CD4-positive, CD25-positive, alpha-beta regulatory T cell (primary cell): Measurements from ENCODE around the gene CACNA1G. TPM values are rescaled to one million over a fixed set of nuclear protein-coding genes. Genes with fewer than 3 reads are reported as not detected.

ENCODE experiments used
- ATAC-seq, 2 donors: fragments of 150-1000 bp; cut with Tn5 transposase; one replicate each; pipeline ENCODE4 v1.10.0; 2021; ENCODE audit warnings: low read depth in 2 of 2, moderate number of reproducible peaks in 2 of 2, moderate library complexity in 1 of 2
- DNase-seq, 3 donors: peaks; one replicate each; pipeline versions ENCODE4 v3.0.0 to v3.0.0-alpha.2; 2012 to 2022; ENCODE audit warnings: mixed read lengths in 1 of 3
- H3K27ac ChIP-seq: one replicate; pipeline ENCODE4 v1.7.0; 2013; ENCODE audit warnings: mild to moderate bottlenecking, low read length; ENCODE audit not compliant: insufficient read depth, poor library complexity, severe bottlenecking
- H3K27me3 ChIP-seq: one replicate; pipeline ENCODE4 v1.7.0; 2013; ENCODE audit warnings: low read length; ENCODE audit not compliant: control insufficient read depth, insufficient read depth
- H3K36me3 ChIP-seq: one replicate; pipeline ENCODE4 v1.7.0; 2013; ENCODE audit warnings: mild to moderate bottlenecking, low read length, moderate library complexity; ENCODE audit not compliant: control insufficient read depth, insufficient read depth
- H3K4me1 ChIP-seq: 2 replicates; pipeline ENCODE4 v1.7.0; 2013; ENCODE audit warnings: mild to moderate bottlenecking, low read length; ENCODE audit not compliant: insufficient read depth, control insufficient read depth, poor library complexity, severe bottlenecking
- H3K4me3 ChIP-seq: one replicate; pipeline ENCODE4 v1.7.0; 2013; ENCODE audit warnings: low read depth, mild to moderate bottlenecking, low read length, moderate library complexity
- H3K9me3 ChIP-seq, 2 experiments: 1 replicate in 1 of 2; 2 replicates in 1 of 2; pipeline ENCODE4 v1.7.0; 2013; ENCODE audit warnings: low read length in 2 of 2, mild to moderate bottlenecking in 1 of 2, moderate library complexity in 1 of 2; ENCODE audit not compliant: control insufficient read depth in 2 of 2
- H3K27ac Mint-ChIP-seq, 3 donors: one replicate each; pipeline ENCODE4 v1.8.0; 2020 to 2022; ENCODE audit warnings: mild to moderate bottlenecking in 3 of 3, mixed read lengths in 3 of 3, moderate library complexity in 2 of 3
- H3K27me3 Mint-ChIP-seq: one replicate; pipeline ENCODE4 v1.8.0; 2022; ENCODE audit warnings: mild to moderate bottlenecking, mixed read lengths
- H3K36me3 Mint-ChIP-seq: one replicate; pipeline ENCODE4 v1.8.0; 2020; ENCODE audit warnings: mixed read lengths
- H3K4me1 Mint-ChIP-seq, 4 donors: one replicate each; pipeline ENCODE4 v1.8.0; 2020 to 2022; ENCODE audit warnings: mixed read lengths in 4 of 4, mild to moderate bottlenecking in 1 of 4
- H3K4me3 Mint-ChIP-seq, 4 donors: one replicate each; pipeline ENCODE4 v1.8.0; 2020 to 2022; ENCODE audit warnings: mild to moderate bottlenecking in 4 of 4, mixed read lengths in 4 of 4, moderate library complexity in 3 of 4
- H3K9me3 Mint-ChIP-seq, 7 donors: one replicate each; pipeline ENCODE4 v1.8.0; 2020 to 2022; ENCODE audit warnings: mixed read lengths in 7 of 7, mild to moderate bottlenecking in 3 of 7, moderate library complexity in 2 of 7
- polyA plus RNA-seq, 4 donors: library from polyadenylated mRNA; unstranded; fragments of 300-500 nt; fragmentation: Illumina TruSeq; gene quantifications; one replicate each; pipeline ENCODE4 v1.2.3, GENCODE V29; 2021
- total RNA-seq: library from RNA; stranded (reverse); gene quantifications from one replicate; pipeline ENCODE4 v1.2.3, GENCODE V29; 2022

Gene CACNA1G
- total and polyA plus RNA-seq, 5 donors from 2014 or later = 0.05 TPM; not detected in 4

- Histone ChIP-seq H3K36me3 (no peaks in the 10 kb centered on the region), H3K27me3 (peaks cover 30% of the 10 kb centered on the region), H3K27ac (no peak overlapping the region), H3K4me3 (no peak overlapping the region), H3K4me1 (peaks cover 4% of the 10 kb centered on the region), H3K9me3 (no peaks in the 10 kb centered on the region)
- H3K9me3 Mint-ChIP-seq = peaks cover 0 to 2% (median 0%) of the 10 kb centered on the region in 7 donors
- ATAC-seq (no peak), DNase-seq (no peak)
- H3K27me3 Mint-ChIP-seq = peaks cover 70% of the 10 kb centered on the region
- H3K4me3 Mint-ChIP-seq = no peak overlapping the region
- H3K36me3 Mint-ChIP-seq = no peaks in the 10 kb centered on the region
- H3K27ac Mint-ChIP-seq = no peak overlapping the region
- peaks cover 0 to 5% (median 0%) of the 10 kb centered on the region in 4 donors for H3K4me1 Mint-ChIP-seq
Measured at GRCh38 chr17:50635982-50636803, 75.7 kb downstream of the CACNA1G start.

- Histone ChIP-seq H3K4me3 (no peak overlapping the region), H3K27me3 (peaks cover 30% of the 10 kb centered on the region), H3K4me1 (peaks cover 4% of the 10 kb centered on the region), H3K36me3 (no peaks in the 10 kb centered on the region), H3K9me3 (no peaks in the 10 kb centered on the region), H3K27ac (no peak overlapping the region)
- ATAC-seq = no peak
- H3K27ac Mint-ChIP-seq = no peak overlapping the region
- H3K4me1 Mint-ChIP-seq = peaks cover 0 to 5% (median 0%) of the 10 kb centered on the region in 4 donors
- no peak overlapping the region for H3K4me3 Mint-ChIP-seq
- DNase-seq = no peak
- peaks cover 68% of the 10 kb centered on the region for H3K27me3 Mint-ChIP-seq
- H3K36me3 Mint-ChIP-seq = no peaks in the 10 kb centered on the region
- H3K9me3 Mint-ChIP-seq = peaks cover 0 to 2% (median 0%) of the 10 kb centered on the region in 7 donors
Measured at GRCh38 chr17:50636804-50637195, 76.3 kb downstream of the CACNA1G start.

- DNase-seq (no peak), ATAC-seq (no peak)
- Histone ChIP-seq H3K4me1 (peaks cover 4% of the 10 kb centered on the region), H3K27ac (no peak overlapping the region), H3K4me3 (no peak overlapping the region), H3K27me3 (peaks cover 30% of the 10 kb centered on the region), H3K36me3 (no peaks in the 10 kb centered on the region), H3K9me3 (no peaks in the 10 kb centered on the region)
- H3K36me3 Mint-ChIP-seq = no peaks in the 10 kb centered on the region
- peaks cover 57% of the 10 kb centered on the region for H3K27me3 Mint-ChIP-seq
- no peak overlapping the region for H3K4me3 Mint-ChIP-seq
- peaks cover 0 to 5% (median 0%) of the 10 kb centered on the region in 4 donors for H3K4me1 Mint-ChIP-seq
- H3K9me3 Mint-ChIP-seq = peaks cover 0 to 2% (median 0%) of the 10 kb centered on the region in 7 donors
- H3K27ac Mint-ChIP-seq = no peak overlapping the region
Measured at GRCh38 chr17:50637829-50638605, 77.5 kb downstream of the CACNA1G start.

- peaks cover 52% of the 10 kb centered on the region for H3K27me3 Mint-ChIP-seq
- Histone ChIP-seq H3K9me3 (no peaks in the 10 kb centered on the region), H3K4me3 (no peak overlapping the region), H3K27ac (no peak overlapping the region), H3K27me3 (peaks cover 24% of the 10 kb centered on the region), H3K4me1 (peaks cover 4% of the 10 kb centered on the region), H3K36me3 (no peaks in the 10 kb centered on the region)
- ATAC-seq = no peak
- no peak overlapping the region for H3K4me3 Mint-ChIP-seq
- no peaks in the 10 kb centered on the region for H3K36me3 Mint-ChIP-seq
- H3K4me1 Mint-ChIP-seq = peaks cover 0 to 4% (median 0%) of the 10 kb centered on the region in 4 donors
- no peak overlapping the region for H3K27ac Mint-ChIP-seq
- no peak for DNase-seq
- peaks cover 0 to 1% (median 0%) of the 10 kb centered on the region in 7 donors for H3K9me3 Mint-ChIP-seq
Measured at GRCh38 chr17:50638606-50638965, 78.1 kb downstream of the CACNA1G start.

GRCh38 chr17:50638966-50639713, 78.6 kb downstream of the CACNA1G start:
- no peak for ATAC-seq
- Mint-ChIP-seq H3K4me1 (no peaks in the 10 kb centered on the region), H3K27me3 (peaks cover 46% of the 10 kb centered on the region), H3K27ac (no peak overlapping the region), H3K9me3 (no peaks in the 10 kb centered on the region), H3K4me3 (no peak overlapping the region), H3K36me3 (no peaks in the 10 kb centered on the region)
- Histone ChIP-seq H3K9me3 (no peaks in the 10 kb centered on the region), H3K36me3 (no peaks in the 10 kb centered on the region), H3K27me3 (peaks cover 20% of the 10 kb centered on the region), H3K4me1 (peaks cover 4% of the 10 kb centered on the region), H3K4me3 (no peak overlapping the region), H3K27ac (no peak overlapping the region)
- no peak for DNase-seq

GRCh38 chr17:50640686-50641351, 80.3 kb downstream of the CACNA1G start:
- no peak overlapping the region for H3K27ac ChIP-seq
- ATAC-seq (no peak), DNase-seq (no peak)
- H3K4me1 ChIP-seq = no peaks in the 10 kb centered on the region
- H3K36me3 ChIP-seq = no peaks in the 10 kb centered on the region
- no peaks in the 10 kb centered on the region for H3K4me1 Mint-ChIP-seq
- no peak overlapping the region for H3K4me3 Mint-ChIP-seq
- no peaks in the 10 kb centered on the region for H3K9me3 Mint-ChIP-seq
- H3K27me3 Mint-ChIP-seq = peaks cover 45% of the 10 kb centered on the region
- H3K9me3 ChIP-seq = no peaks in the 10 kb centered on the region
- no peak overlapping the region for H3K27ac Mint-ChIP-seq
- no peaks in the 10 kb centered on the region for H3K36me3 Mint-ChIP-seq
- peaks cover 15% of the 10 kb centered on the region for H3K27me3 ChIP-seq
- no peak overlapping the region for H3K4me3 ChIP-seq

DNA sequence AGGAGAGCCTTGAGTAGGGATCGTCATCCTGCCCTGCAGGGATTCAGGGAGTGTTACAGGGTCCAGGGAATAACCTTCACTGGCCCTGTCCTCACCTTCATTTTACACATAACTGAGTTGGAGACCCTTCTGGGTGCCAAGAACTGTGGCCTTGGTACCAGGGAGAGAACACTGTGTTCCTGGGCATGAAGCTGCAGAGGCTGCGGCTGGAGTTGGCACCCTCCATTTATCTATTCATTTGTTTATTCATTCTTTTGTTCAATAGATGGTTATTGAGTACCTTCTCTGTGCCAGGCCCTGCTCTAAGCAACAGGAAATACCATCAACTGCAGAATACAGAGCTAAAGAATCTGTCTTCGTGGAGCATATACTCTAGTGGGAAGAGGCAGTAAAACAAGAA, 80.8 kb downstream of the CACNA1G start:
- H3K27ac ChIP-seq = no peak overlapping the region
- no peak for ATAC-seq
- H3K27ac Mint-ChIP-seq = peak overlapping the region in 1 of 3 donors; percentile 43
- DNase-seq = no peak
- no peaks in the 10 kb centered on the region for H3K36me3 ChIP-seq
- no peaks in the 10 kb centered on the region for H3K4me1 ChIP-seq
- no peaks in the 10 kb centered on the region for H3K9me3 ChIP-seq
- H3K36me3 Mint-ChIP-seq = no peaks in the 10 kb centered on the region
- no peaks in the 10 kb centered on the region for H3K9me3 Mint-ChIP-seq
- no peaks in the 10 kb centered on the region for H3K4me1 Mint-ChIP-seq
- peaks cover 40% of the 10 kb centered on the region for H3K27me3 Mint-ChIP-seq
- peaks cover 12% of the 10 kb centered on the region for H3K27me3 ChIP-seq
- no peak overlapping the region for H3K4me3 ChIP-seq
- H3K4me3 Mint-ChIP-seq = peak overlapping the region in 1 of 4 donors; percentile 78
